ENCODE measurements around the gene MAZ.
"Not testable (repeated sequence)": the region's sequence is repeated elsewhere in the genome, so short reads cannot be mapped to it uniquely, and the experiment has no call there.

MAZ gene

DNA sequence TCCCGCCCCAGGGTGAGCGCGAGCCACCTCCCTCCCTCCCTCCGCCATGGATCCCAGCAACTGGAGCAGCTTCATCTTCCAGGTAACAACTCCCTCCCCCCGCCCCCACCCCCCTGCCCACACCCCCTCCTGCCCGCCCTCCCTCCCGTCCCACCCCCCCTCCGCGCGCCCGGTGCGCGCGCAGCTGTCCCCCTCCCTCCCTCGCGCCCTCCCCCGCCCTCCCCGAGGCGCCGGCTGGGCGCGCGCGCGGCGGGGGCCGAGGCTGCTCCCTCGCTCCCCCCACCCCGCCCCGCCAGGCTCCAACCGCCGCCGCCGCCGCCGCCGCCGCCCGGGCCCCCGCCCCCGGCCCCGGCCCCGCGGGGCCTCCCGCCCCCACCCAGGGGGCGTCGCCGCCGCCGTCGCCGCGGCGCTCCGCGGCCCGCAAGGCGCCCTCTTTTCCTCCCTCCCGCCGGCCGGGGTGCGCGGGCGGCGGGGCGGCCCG, at the start of gene MAZ:
Gene MAZ, plus strand, starts transcription at position 431 of the 481 bp plus-strand sequence. CDS start 173 bp downstream, outside the sequence.
- no peak for DNase-seq

DNA sequence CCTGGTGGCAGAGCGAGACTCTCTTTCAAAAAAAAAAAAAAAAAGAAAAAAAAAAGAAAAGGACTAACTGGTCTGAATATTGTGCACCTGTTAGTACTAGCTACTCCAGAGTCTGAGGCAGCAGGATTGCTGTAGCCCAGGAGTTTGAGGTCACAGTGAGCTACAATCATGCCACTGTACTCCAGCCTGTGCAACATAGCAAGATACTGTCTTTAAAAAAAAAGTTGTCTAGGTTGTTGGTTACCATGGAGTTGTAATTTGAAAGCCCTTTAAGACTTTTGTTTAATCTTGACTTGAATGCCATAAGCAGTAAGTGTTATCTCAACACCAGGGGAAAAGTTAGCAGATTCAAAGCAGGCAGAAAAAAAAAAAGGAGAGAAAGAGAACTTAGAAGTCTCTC, 49.7 kb upstream of the MAZ start:
- DNase-seq = no peak

DNA sequence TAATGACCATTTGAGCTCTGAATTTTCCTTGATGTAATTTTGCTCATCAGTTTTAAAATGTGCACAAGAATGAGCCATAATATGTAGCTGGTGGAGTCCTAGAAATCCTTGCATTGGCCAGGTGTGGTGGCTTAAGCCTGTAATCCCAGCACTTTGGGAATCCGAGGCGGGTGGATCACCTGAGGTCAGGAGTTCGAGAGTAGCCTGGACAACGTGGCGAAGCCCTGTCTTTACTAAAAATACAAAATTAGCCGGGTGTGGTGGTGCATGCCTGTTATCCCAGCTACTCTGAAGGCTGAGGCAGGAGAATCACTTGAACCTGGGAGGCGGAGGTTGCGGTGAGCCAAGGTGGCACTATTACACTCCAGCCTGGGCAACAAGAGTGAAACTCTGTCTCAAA, 49.2 kb upstream of the MAZ start:
- DNase-seq = not testable (repeated sequence)

DNA sequence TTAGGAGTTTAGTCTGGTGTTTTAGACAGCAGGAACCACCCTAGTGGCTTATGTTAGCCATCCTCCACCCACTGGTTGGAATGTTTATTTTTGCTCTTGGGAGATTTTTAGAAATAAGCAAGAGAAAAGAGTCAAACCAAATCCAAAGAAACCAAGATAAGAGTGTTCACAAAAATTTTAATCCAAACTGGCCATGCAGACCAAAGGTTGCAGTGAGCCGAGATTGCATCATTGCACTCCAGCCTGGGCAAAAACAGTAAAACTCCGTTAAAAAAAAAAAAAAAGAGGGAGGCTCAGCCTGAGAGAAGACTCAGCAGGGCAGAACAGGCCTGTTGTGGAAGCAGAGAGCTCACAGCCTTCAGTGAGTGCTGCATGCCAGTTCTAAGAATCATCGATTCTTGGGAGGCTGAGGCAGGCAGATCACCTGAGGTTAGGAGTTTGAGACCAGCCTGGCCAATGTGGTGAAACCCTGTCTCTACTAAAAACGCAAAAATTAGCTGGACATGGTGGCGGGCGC, 48.3 kb upstream of the MAZ start:
- no peak for DNase-seq

DNA sequence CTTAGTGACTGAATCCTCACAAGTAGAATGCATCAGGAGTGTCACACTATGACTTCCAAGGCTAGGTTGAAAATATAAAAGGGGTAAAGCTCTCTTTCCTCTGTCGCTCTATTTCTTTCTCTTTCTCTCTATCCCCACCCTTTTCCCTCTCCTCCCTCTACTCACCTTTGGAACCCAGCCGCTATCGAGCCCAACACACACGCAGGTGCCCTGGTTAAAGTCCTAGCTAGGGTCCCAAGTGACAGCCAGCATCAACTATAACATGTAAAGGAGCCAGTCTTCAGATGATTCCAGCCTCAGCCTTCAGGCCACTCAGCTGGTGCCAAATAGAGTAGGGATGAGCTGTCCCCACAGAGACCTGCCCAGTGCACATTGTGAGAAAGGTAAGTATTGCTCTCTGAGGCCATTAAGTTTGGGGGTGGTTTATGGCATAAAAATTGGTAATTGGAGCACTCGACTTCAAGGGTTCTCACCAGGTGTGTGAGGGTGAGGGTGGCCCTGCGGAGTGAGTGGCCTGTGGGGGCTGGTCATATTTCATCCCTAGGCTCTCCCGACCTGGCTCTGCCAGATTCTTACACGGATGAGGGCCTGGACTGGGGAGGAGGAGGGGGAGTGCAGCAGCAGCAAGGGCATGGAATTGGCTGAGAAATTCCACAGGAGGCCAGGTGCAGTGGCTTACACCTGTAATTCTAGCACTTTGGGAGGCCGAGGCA, 45.6 kb upstream of the MAZ start:
- DNase-seq = no peak

GRCh38 chr16:29761280-29761651, 45.1 kb upstream of the MAZ start:
- not testable (repeated sequence) for DNase-seq

- DNase-seq = no peak
Observed at GRCh38 chr16:29761882-29762281, 44.4 kb upstream of the MAZ start.

GRCh38 chr16:29763326-29763725, 43.0 kb upstream of the MAZ start:
- DNase-seq = no peak

DNA sequence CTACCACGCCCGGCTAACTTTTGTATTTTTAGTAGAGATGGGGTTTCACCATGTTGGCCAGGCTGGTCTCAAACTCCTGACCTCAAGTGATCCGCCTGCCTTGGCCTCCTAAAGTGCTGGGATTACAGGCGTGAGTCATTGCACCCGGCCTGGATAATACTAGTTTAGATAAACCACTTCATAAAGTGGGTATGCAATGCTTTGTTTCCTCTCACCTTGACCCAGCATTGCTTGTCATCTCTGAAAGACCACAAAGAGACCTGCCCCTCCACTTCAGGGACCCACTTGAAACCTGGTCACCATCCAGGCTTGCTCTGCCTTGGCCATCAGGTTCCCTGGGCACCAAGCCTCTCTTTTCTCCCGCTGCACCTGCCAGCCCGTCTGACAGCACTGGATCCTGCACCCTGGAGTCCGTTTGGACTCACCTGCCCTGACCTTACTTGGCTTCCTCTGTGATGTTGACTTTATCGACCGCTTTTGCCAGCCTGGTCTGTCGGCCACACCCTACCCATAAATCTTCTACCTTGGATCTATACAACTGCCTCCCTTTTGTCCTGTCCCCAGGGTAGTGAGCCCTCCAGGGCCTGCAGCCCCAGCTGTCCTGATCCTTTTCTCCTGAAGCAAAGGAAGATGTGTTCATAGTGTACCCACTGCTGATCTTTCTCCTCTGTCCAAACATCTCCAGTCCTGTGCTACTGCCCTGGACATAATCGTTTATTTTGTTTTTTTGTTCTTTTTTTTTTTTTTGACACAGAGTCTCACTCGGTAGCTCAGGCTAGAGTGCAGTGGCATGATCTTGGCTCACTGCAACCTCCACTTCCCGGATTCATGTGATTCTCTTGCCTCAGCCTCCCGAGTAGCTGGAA, 40.9 kb upstream of the MAZ start:
- no peak for DNase-seq

DNA sequence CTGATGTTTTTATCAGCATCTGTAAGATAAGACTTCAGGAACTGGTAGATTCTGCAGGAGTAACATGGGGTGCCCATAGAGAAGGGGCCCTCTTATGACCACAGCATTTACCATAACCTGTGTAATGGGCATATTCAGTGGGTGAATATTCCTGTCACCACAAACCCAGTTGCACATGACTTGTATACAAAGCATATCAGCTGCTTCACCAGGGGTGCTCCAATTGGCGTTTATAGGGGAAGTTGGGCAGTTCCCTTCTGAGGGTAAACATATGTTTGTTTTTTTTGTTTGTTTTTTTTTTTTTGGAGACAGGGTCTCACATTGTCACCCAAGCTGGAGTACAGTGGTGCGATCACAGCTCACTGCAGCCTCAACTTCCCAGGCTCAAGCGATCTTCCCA, 39.8 kb upstream of the MAZ start:
- DNase-seq = no peak

GRCh38 chr16:29767062-29767461, 39.3 kb upstream of the MAZ start:
- no peak for DNase-seq

DNA sequence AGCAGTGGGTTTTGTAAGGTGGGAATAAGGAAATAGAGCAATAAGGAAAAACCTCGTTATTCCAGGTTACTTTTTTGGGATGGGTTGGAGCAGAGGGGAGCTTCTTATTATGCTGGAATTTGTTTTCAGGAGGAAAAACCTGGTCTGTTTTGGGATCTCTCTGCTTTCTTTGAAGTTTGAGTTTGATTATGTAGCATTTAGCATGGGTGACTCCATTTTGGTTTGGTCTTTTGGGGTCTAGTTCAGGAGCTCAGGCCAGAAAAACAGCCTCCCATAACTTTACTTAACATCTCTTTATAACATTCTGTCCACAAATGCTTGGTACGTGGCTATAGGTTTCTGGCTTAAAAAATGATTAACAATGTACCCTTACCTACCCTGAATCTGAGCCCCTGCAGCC, 36.8 kb upstream of the MAZ start:
- DNase-seq = no peak

DNA sequence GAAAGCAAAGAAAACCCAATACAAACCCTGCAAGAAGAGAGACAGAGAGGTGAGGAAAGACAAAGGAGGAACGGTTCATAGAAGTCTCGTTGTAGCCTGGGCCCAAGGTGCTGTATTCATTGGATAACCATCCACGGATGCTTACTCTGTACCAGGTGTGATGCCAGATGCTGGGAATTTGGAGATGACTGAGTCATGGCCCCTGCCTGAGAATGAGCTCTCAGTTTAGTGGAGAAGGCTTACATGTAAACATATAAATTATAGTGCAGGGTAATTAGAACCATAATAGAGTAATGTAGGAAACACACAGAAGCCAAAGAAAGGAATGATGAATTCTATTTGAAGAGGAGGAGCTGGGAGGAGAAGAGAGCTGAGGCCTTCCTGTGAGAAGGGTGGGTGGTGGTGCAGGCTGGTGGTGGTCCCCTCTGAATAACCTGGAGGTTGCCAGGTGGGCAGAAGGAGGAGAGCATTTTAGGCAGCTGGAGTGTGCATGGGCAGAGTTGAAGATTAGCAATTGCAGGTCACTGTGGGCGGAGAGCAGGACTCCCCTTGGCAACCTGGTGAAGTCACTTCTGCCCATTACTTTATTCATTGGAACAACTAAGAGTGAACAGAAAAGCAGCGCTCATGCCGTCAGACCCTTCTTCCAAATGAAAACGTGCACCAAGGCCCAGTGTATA, 35.9 kb upstream of the MAZ start:
- DNase-seq = no peak

- not testable (repeated sequence) for DNase-seq
Observed at GRCh38 chr16:29772330-29772729, 34.0 kb upstream of the MAZ start.

DNA sequence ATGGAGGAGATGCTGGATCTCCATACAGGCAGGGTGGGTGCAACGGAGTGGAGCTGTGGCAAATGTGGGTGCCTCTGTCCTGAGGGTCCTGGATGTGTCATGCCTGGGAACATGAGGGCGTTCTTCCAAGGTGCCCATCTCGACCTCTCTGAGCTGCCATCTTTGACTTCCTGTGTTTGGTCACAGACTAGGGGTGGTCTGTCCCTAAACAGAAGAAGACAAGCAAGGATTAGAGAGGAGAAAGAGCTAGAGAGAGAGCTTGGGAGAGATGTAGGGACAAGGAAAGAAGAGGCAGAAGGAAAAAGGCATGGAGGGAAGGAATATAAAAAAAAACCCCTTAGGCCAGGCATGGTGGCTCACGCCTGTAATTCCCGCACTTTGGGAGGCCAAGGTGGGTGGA, 31.6 kb upstream of the MAZ start:
- no peak for DNase-seq

- DNase-seq = no peak
Observed at GRCh38 chr16:29775742-29776408, 30.5 kb upstream of the MAZ start.

DNA sequence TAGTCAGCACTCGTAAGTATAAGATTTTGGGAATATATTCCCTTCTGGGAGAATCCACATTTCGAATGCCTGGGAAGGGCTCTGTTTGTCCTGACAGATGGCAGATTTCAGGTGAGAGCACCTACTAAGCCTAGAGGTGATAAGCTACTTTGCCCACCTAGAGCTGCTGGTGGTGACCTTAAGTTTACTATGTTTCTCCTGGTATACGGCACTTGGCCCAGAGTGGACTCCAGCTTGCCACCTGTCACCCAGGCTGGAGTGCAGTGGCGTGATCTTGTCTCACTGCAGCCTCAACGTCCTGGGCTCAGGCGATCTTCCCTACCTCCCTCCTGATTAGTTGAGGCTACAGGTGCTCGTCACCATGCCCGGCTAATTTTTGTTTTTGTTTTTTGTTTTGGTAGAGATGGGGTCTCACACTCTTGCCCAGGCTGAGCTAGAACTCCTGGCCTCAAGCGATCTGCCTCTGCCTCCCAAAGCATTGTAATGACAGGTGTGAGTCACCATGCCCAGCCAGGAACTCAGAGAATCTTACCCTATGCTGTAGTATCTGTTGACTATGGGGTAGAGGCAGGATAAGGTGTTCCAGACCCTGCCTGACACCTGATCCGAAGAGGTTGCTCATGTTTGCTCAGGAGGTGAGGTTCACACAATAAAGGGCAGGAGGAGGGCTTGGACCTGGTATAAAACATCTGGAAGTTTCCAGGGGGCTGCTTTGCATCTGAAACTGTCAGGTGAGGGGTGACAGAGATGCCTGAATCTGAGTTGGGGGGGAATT, 28.6 kb upstream of the MAZ start, which contains the start of gene ZG16:
Gene ZG16, plus strand, starts transcription at position 681 of the 775 bp plus-strand sequence. CDS start 1,011 bp downstream, outside the sequence.
- no peak for DNase-seq

DNA sequence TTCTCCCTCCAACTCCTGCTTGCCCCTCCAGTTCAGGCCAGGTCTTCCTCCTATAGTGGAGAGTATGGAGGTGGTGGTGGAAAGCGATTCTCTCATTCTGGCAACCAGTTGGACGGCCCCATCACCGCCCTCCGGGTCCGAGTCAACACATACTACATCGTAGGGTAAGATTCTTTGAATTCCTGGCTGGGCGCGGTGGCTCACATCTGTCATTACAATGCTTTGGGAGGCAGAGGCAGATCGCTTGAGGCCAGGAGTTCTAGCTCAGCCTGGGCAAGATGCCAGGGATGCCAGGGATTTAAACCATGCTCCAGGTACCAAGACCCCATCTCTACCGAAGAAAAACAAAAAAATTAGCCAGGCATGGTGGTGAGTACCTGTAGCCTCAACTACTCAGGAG, 26.9 kb upstream of the MAZ start:
- DNase-seq = no peak

DNA sequence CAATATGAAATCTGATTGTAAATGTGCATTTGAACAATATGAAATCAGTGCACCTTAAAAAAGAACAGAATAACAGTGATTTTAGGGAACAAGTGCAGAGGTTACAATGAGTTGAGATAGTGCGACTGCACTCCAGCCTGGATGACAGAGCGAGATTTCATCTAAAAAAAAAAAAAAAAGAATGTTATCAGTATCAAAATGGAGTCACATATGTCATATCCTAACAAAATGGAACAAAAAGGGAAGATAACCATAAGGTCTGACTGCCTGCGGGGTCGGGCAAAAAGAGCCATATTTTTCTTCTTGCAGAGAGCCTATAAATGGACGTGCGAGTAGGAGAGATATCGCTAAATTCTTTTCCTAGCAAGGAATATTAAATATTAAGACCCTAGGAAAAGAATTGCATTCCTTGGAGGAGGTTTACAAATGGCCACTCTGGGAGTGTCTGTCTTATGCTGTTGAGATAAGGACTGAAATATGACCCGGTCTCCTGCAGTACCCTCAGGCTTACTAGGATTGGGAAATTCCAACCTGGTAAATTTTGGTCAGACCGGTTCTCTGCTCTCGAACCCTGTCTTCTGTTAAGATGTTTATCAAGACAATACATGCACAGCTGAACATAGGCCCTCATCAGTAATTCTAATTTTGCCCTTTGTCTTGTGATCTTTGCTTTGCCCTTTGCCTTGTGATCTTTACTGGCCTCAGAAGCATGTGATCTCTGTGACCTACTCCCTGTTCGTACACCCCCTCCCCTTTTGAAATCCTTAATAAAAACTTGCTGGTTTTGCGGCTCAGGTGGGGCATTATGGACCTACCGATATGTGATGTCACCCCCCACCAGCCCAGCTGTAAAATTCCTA, 23.0 kb upstream of the MAZ start:
- not testable (repeated sequence) for DNase-seq

DNA sequence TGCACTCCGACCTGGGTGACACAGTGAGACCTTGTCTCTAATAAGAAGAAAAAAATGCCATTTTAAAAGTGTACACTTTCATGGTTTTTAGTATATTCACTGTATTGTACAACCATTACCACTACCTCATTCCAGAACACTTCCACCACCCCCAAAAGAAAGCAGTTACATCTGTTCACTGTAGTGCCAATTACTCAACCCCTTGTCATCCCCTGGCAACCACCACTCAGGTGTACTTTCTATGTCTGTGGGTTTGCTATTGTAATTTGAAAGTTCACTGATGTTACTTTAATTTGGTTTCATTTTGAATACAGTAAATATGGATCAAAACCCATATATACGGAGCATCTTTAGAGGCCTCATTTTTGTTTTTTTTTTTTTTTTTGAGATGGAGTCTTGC, 22.2 kb upstream of the MAZ start:
- peak; percentile 39 for DNase-seq
